Measurements from ENCODE around the gene FSCN2. TPM values are rescaled to one million over a fixed set of nuclear protein-coding genes. Genes with fewer than 3 reads are reported as not detected.
"Not testable (repeated sequence)": the region's sequence is repeated elsewhere in the genome, so short reads cannot be mapped to it uniquely, and the experiment has no call there.

FSCN2 gene
- total RNA-seq, 2 donors from 2014 or later: 0.43 to 0.93 TPM

GRCh38 chr17:81583589-81584342, 55.6 kb downstream of the FSCN2 start:
- H3K27me3 Mint-ChIP-seq: no peaks in the 10 kb centered on the region
- H3K27ac Mint-ChIP-seq: no peak overlapping the region
- H3K4me1 Mint-ChIP-seq: peaks cover 14% of the 10 kb centered on the region
- H3K9me3 Mint-ChIP-seq: no peaks in the 10 kb centered on the region
- no peak overlapping the region for H3K4me3 Mint-ChIP-seq
- ATAC-seq (replicated peaks): no peak
- H3K36me3 Mint-ChIP-seq (ENCODE audit: low read depth): peaks cover 94% of the 10 kb centered on the region

- not testable (repeated sequence) for H3K27me3 Mint-ChIP-seq; H3K4me3 Mint-ChIP-seq; H3K27ac Mint-ChIP-seq; ATAC-seq (replicated peaks); H3K9me3 Mint-ChIP-seq; H3K4me1 Mint-ChIP-seq
- peaks cover 98% of the 10 kb centered on the region for H3K36me3 Mint-ChIP-seq (ENCODE audit: low read depth)
These were observed 56.6 kb downstream of the FSCN2 start for GRCh38 chr17:81584771-81585170.

- Mint-ChIP-seq H3K27ac (no peak overlapping the region), H3K4me1 (no peaks in the 10 kb centered on the region), H3K27me3 (no peaks in the 10 kb centered on the region), H3K36me3 (ENCODE audit: low read depth) (peaks cover 99% of the 10 kb centered on the region), H3K9me3 (no peaks in the 10 kb centered on the region), H3K4me3 (no peak overlapping the region)
- no peak for ATAC-seq (replicated peaks)
These were observed 57.9 kb downstream of the FSCN2 start for GRCh38 chr17:81586096-81586495.

Other genes starting within 250 kb of the FSCN2 start
- gene SLC38A10, start 233.1 kb upstream of the FSCN2 start, total RNA-seq: 10 to 100 TPM; 58.4 to 71.2 TPM
- under 1 TPM in 1 of 2 donors, not detected in 1; 0.26 TPM for gene BAHCC1, start 132.9 kb upstream of the FSCN2 start, total RNA-seq
- 1,000 to 10,000 TPM; 4,457 to 7,394 TPM for gene ACTG1, start 15.6 kb upstream of the FSCN2 start, total RNA-seq
- 10 to 100 TPM; 26.9 to 38.6 TPM for gene FAAP100, start 24.0 kb downstream of the FSCN2 start, total RNA-seq
- gene NPLOC4, start 108.7 kb downstream of the FSCN2 start, total RNA-seq: 100 to 1,000 TPM; 101 to 103 TPM
- gene TSPAN10, start 108.8 kb downstream of the FSCN2 start, total RNA-seq: 1 to 10 TPM in 1 of 2 donors, under 1 TPM in 1; 0.30 to 1.4 TPM
- gene PDE6G, start 128.2 kb downstream of the FSCN2 start, total RNA-seq: 1 to 10 TPM in 1 of 2 donors, under 1 TPM in 1; 0.89 to 1.6 TPM
- 10 to 100 TPM; 18.4 to 40.3 TPM for gene OXLD1, start 138.2 kb downstream of the FSCN2 start, total RNA-seq
- 10 to 100 TPM; 29.6 to 48.6 TPM for gene CCDC137, start 138.4 kb downstream of the FSCN2 start, total RNA-seq
- gene ARL16, start 155.4 kb downstream of the FSCN2 start, total RNA-seq: 10 to 100 TPM; 12.6 to 20.9 TPM
- gene HGS, start 155.6 kb downstream of the FSCN2 start, total RNA-seq: 100 to 1,000 TPM; 118 to 130 TPM
- 100 to 1,000 TPM in 1 of 2 donors, 10 to 100 TPM in 1; 50.7 to 108 TPM for gene MRPL12, start 175.0 kb downstream of the FSCN2 start, total RNA-seq
- gene SLC25A10, start 183.9 kb downstream of the FSCN2 start, total RNA-seq: 10 to 100 TPM; 15.4 to 38.9 TPM

All from activated T-helper 17 cell treated with anti-CD3 and anti-CD28 coated beads, Interleukin-2, amount 50 U/mL, for 72 hours (primary cell).